ENCODE results near the gene RAB41. TPM values are rescaled to one million over a fixed set of nuclear protein-coding genes. Genes with fewer than 3 reads are reported as not detected.
"Not testable (repeated sequence)": the region's sequence is repeated elsewhere in the genome, so short reads cannot be mapped to it uniquely, and the experiment has no call there.

Gene RAB41
- total RNA-seq, 1 donor from 2014 or later: not detected

DNA sequence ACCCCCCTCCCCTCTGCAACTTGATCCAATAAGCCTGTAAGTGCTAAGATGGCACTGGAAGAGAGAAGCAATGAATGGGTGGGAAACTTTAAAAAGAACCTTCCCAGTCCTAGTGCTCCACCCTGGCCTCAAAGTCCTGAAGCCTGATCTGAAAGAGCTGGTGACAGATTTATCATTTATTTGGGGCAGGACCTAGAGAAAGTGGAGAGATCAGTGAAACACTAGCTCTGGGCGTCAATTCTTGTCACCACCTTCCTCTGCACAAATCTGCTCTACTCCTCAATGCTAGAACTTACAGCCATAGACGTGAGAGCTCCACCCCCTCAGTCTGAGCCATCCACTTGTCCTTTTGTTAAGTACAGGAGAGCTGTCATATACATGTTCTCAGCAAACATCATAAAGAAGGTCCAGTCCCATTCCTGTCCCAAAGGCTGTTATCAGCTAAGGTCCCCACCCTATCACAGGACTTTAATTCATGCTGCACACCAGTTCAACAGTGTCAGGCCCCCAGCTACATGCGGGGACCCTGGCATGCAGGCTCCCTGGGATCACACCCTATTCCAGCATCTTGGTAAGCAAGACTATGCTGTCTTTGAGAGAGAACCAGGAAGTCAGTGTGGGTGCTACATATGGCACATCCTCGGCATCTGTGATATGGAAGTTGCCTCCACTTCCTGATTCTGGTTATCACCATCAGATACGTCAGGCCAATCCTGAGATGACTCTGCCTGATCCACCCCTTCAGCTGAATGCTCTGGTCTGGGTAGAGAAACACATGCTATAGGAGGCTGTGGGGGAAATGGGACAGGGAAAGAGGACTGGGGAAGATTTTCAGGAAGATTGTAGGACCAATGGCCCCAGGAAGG lies 24.3 kb upstream of the RAB41 start:
- H3K9me3 Mint-ChIP-seq: no peaks in the 10 kb centered on the region
- no peaks in the 10 kb centered on the region for H3K36me3 Mint-ChIP-seq
- TF ChIP-seq, protein P1, sequence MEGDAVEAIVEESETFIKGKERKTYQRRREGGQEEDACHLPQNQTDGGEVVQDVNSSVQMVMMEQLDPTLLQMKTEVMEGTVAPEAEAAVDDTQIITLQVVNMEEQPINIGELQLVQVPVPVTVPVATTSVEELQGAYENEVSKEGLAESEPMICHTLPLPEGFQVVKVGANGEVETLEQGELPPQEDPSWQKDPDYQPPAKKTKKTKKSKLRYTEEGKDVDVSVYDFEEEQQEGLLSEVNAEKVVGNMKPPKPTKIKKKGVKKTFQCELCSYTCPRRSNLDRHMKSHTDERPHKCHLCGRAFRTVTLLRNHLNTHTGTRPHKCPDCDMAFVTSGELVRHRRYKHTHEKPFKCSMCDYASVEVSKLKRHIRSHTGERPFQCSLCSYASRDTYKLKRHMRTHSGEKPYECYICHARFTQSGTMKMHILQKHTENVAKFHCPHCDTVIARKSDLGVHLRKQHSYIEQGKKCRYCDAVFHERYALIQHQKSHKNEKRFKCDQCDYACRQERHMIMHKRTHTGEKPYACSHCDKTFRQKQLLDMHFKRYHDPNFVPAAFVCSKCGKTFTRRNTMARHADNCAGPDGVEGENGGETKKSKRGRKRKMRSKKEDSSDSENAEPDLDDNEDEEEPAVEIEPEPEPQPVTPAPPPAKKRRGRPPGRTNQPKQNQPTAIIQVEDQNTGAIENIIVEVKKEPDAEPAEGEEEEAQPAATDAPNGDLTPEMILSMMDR (conservative IDR thresholded peaks at IDR 0.05): no peak
- H3K27ac Mint-ChIP-seq: no peak overlapping the region
- H3K4me1 Mint-ChIP-seq (ENCODE audit: unreplicated experiment): no peaks in the 10 kb centered on the region
- no peak overlapping the region for H3K4me3 Mint-ChIP-seq
- no peaks in the 10 kb centered on the region for H3K27me3 Mint-ChIP-seq
- DNase-seq (ENCODE audit: extremely low spot score, unreplicated experiment): no peak

DNA sequence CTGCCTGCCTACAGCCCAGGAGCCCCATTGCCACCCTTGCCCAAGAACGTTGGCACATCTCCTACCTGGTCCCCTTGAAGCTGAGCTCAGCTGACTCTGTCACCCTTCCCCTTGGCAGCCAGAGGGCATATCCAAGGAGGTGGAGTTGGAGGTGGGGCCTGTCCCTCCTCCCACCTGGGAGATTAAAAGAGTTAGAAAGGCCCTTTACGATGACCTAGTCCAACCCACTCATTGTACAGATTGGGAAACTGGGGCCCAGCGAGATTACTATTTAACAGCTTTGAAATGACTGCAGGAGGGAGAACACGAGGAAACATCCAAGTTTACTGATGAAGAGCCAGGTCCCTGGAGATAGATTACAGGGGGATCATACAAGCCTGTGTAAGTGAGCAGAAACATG lies 21.9 kb upstream of the RAB41 start, which contains the start of gene P2RY4:
Gene P2RY4 (minus strand): TSS at position 101 of the 400 bp plus-strand sequence. CDS start 580 bp downstream, outside the sequence.
- no peak within 1 kb of the TSS for H3K4me3 Mint-ChIP-seq
- DNase-seq (ENCODE audit: extremely low spot score, unreplicated experiment): no peak
- TF ChIP-seq, protein P1 (conservative IDR thresholded peaks at IDR 0.05): no peak
- peaks cover 3% of the 10 kb centered on the region for H3K27me3 Mint-ChIP-seq
- H3K4me1 Mint-ChIP-seq (ENCODE audit: unreplicated experiment): no peaks in the 10 kb centered on the region
- no peaks in the 10 kb centered on the region for H3K36me3 Mint-ChIP-seq
- H3K27ac Mint-ChIP-seq: no peak within 1 kb of the TSS
- no peaks in the 10 kb centered on the region for H3K9me3 Mint-ChIP-seq

DNA sequence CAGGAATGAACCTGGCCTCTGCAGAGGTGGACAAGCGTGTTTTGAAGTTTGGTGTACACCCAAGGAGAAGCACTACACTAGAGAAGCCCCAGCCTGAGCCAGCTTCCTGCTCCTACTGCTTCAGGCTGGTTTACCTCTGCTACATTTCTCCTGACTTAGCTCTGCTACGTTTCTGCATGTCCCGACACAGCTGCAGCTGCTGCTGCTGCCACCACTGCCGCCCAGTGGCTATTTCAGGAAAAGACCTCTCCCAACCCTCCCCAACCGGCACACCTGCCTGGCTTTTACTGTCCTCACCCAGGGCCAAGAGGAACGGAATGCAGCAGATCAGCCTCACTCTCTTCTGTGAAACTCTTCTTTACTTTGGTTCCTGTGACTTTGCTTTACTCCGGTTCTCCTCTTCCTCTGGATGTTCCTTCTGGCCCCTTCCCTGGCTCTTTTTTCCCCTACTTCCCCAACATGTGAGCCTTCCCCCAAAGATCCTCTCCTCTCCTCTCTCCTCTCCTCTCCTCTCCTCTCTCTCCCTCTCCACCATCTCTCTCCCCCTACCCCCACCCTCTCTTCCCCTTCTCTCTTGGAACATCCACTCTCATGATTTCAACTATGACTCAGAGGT lies 18.9 kb upstream of the RAB41 start:
- TF ChIP-seq, protein P1 (conservative IDR thresholded peaks at IDR 0.05): peak; percentile 71
- Mint-ChIP-seq H3K4me1 (ENCODE audit: unreplicated experiment) (no peaks in the 10 kb centered on the region), H3K4me3 (no peak overlapping the region), H3K27ac (peak overlapping the region; percentile 52), H3K27me3 (peaks cover 3% of the 10 kb centered on the region), H3K36me3 (no peaks in the 10 kb centered on the region), H3K9me3 (no peaks in the 10 kb centered on the region)
- peak; percentile 72 for DNase-seq (ENCODE audit: extremely low spot score, unreplicated experiment)

DNA sequence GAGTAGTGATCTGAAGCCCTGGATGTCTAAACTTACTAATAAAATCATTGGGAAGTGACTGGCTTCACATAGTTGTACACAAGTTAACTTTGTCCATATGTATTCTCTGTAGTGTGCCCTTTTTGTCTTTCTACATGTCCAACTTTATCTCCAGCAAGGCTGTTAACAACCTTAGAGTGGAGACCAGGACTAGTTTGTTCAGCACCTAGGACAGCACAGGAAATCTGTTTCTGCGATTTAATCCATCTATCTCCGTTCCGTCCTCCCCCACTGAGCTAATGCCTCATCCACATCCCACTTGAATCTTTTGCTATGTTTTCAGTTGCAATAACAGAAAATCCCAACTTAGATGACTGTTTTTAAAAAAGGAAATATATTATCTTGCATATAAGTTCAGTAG lies 17.2 kb upstream of the RAB41 start:
- TF ChIP-seq, protein P1 (conservative IDR thresholded peaks at IDR 0.05): no peak
- peaks cover 3% of the 10 kb centered on the region for H3K27me3 Mint-ChIP-seq
- no peak overlapping the region for H3K27ac Mint-ChIP-seq
- no peaks in the 10 kb centered on the region for H3K36me3 Mint-ChIP-seq
- H3K4me1 Mint-ChIP-seq (ENCODE audit: unreplicated experiment): no peaks in the 10 kb centered on the region
- no peaks in the 10 kb centered on the region for H3K9me3 Mint-ChIP-seq
- no peak for DNase-seq (ENCODE audit: extremely low spot score, unreplicated experiment)
- H3K4me3 Mint-ChIP-seq: no peak overlapping the region

DNA sequence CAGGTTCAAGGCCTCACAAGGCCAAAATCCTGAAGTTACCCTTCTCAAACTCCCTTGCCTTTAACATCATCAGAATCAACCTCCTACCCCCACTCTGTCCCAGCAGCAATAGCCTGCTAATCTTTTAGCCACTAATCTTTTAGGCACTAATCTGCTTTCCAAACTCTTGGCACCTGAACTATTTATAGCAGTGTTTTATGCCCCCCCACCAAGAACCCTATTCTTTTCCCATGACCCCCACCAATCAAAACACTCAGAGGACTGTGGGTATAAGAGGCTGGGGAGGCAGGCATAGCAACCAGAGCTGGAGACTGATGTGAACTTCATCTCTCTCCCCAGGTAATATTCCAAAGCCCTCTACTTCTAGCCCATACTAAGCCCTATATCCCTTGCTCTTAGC lies 13.9 kb upstream of the RAB41 start, which contains the start of gene ARR3:
Gene ARR3 (plus strand): TSS at position 301 of the 400 bp plus-strand sequence. CDS start 1,052 bp downstream, outside the sequence.
- Mint-ChIP-seq H3K4me3 (no peak within 1 kb of the TSS), H3K9me3 (no peaks in the 10 kb centered on the region), H3K36me3 (no peaks in the 10 kb centered on the region), H3K4me1 (ENCODE audit: unreplicated experiment) (no peaks in the 10 kb centered on the region), H3K27me3 (peaks cover 2% of the 10 kb centered on the region), H3K27ac (no peak within 1 kb of the TSS)
- TF ChIP-seq, protein P1 (conservative IDR thresholded peaks at IDR 0.05): no peak
- DNase-seq (ENCODE audit: extremely low spot score, unreplicated experiment): no peak

DNA sequence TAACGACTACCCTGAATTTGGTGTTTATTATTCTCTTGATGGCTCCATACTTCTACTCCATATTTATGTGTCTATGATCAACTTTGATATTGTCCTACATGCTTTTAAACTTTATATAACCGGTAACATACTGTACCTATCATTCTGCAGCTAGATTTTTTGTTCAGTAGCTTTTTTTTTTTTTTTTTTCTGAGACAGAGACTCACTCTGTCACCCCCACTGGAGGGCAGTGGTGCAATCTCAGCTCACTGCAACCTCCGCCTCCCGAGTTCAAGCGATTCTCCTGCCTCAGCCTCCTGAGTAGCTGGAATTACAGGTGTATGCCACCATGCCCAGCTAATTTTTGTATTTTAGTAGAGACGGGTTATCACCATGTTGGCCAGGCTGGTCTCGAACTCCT lies 7.9 kb upstream of the RAB41 start:
- H3K4me3 Mint-ChIP-seq; H3K4me1 Mint-ChIP-seq (ENCODE audit: unreplicated experiment); H3K27ac Mint-ChIP-seq; H3K27me3 Mint-ChIP-seq; H3K36me3 Mint-ChIP-seq; H3K9me3 Mint-ChIP-seq; DNase-seq (ENCODE audit: extremely low spot score, unreplicated experiment): not testable (repeated sequence)
